ENCODE measurements around the gene ADSL. TPM values are rescaled to one million over a fixed set of nuclear protein-coding genes. Genes with fewer than 3 reads are reported as not detected.

Gene ADSL
- total and polyA plus RNA-seq, 2 of the 4 experiments (the other 2 are of a cell fraction) = 93.6 to 229 TPM

DNA sequence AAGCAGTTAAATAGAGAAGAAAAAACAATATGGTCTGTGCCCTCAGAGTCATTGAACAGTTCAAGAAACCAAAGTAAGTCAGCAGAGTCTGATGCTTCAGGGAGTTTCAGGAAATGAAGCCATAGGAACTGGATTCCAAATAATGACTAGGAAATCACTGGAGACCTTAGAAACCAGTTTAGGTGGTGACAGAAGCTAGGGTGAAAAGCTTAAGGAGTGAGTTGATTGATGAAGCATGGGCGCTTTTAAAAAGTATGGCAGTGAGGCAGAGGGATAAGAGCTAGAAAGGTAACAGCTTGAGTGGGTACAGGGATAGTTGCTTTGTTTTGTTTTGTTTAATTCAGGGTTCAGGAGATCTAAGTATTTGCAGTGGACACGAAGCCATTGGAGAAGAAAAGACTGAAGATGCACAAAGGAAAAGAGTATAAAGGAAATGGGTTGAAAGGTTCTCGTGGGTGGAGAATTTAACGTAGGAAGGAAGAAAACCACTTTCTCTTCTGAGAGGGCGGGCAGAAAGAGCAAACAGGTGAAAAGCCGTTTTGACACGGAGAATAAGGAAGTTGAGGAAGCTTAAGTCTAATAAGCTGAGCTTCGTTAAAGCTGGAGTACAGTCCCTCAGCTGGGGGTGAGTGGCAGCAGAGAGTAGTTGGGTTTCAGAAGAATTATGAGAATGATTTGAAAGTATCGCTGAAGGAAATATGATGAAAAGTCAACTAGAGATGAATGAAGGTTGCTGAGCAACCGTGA, 38.9 kb downstream of the ADSL start:
- ChIA-PET POLR2A (ENCODE audit: unreplicated experiment) (no interaction called here), CTCF (interaction anchor here (0.6 kb wide), 1 partner anchor 13 kb away, joined by 5 read pairs; no protein-coding TSS in a partner anchor)
- Histone ChIP-seq H2AK9ac (replicated peaks; ENCODE audit: low read depth, low read length, poor library complexity) (no peak overlapping the region), H4K20me1 (ENCODE audit: insufficient read depth, low read length) (peaks cover 31% of the 10 kb centered on the region), H2BK5ac (ENCODE audit: low read depth, low read length, poor library complexity, severe bottlenecking) (no peak overlapping the region), H3K56ac (ENCODE audit: extremely low read depth, insufficient read depth, low read length) (no peak overlapping the region), H2BK20ac (ENCODE audit: low read depth, low read length) (no peak overlapping the region), H3K18ac (ENCODE audit: low read depth, low read length) (no peak overlapping the region), H3K4me2 (ENCODE audit: low read depth, low read length) (no peak overlapping the region), H3K9me1 (ENCODE audit: insufficient read depth, low read length) (peaks cover 21% of the 10 kb centered on the region), H3K4me1 (ENCODE audit: control insufficient read depth, insufficient read depth, low read length) (no peaks in the 10 kb centered on the region; the same call in 1 of the 2 replicates), H3K4ac (ENCODE audit: low read depth, low read length) (no peak overlapping the region), H3K9ac (ENCODE audit: low read depth, low read length) (no peak overlapping the region), H2BK120ac (ENCODE audit: low read depth, low read length) (no peak overlapping the region), H2AK5ac (ENCODE audit: low read depth, low read length) (no peak overlapping the region), H3K79me1 (ENCODE audit: low read depth in 1 of 2, low read length in 2 of 2) (peaks cover 51 to 75% of the 10 kb centered on the region in 2 experiments), H3K4me3 (ENCODE audit: insufficient read depth, low read depth, low read length) (no peak overlapping the region), H3K27ac (ENCODE audit: insufficient read depth, low read length) (no peak overlapping the region), H4K8ac (ENCODE audit: low read depth in 2 of 2, low read length in 2 of 2) (no peak overlapping the region), H3K14ac (replicated peaks; ENCODE audit: low read depth, low read length) (no peak overlapping the region), H4K91ac (ENCODE audit: insufficient read depth, low read depth, low read length) (no peak overlapping the region), H3K27me3 (ENCODE audit: control insufficient read depth, insufficient read depth, low read length) (no peaks in the 10 kb centered on the region), H3K23ac (ENCODE audit: low read depth, low read length) (no peak overlapping the region), H2AFZ (replicated peaks; ENCODE audit: low read length, poor library complexity) (no peak overlapping the region), H2BK15ac (ENCODE audit: low read depth, low read length) (no peak overlapping the region), H4K5ac (ENCODE audit: low read depth, low read length) (no peak overlapping the region), H3K36me3 (ENCODE audit: control insufficient read depth, insufficient read depth, low read length) (0 out of 2 replicates have a peak, but pooled peaks cover 1% of the 10 kb centered on the region), H3K9me3 (ENCODE audit: control insufficient read depth, insufficient read depth, low read length) (no peaks in the 10 kb centered on the region)
- intact Hi-C loops (cut with micrococcal nuclease) (no loop called here), in situ Hi-C loops (cut with MboI; ENCODE audit: low sequenced_read_pairs) (no loop called here), dilution Hi-C loops (cut with HindIII; ENCODE audit: low sequenced_read_pairs, unreplicated experiment) (no loop called here)
- DNase-seq (no peak), ATAC-seq (ENCODE audit: low read depth) (no peak)
- WGBS, 2 experiments (ENCODE audit: extremely low coverage in 2 of 2, insufficient read length in 1 of 2) = 83 to 100% methylated on average over 2 to 3 of the region's 10 CpGs
- no TSS peak for BruUV-seq (replicated peaks)
- TF ChIP-seq MAFK (IDR thresholded peaks at IDR 0.05; ENCODE audit: low read depth, low read length) (no peak), MXI1 (IDR thresholded peaks at IDR 0.05; ENCODE audit: borderline replicate concordance, low read depth, low read length) (no peak), CEBPB (IDR thresholded peaks at IDR 0.05; ENCODE audit: low read depth, low read length) (no peak), MAZ (IDR thresholded peaks at IDR 0.05; ENCODE audit: borderline replicate concordance, low read depth, low read length) (no peak), NFE2L2 (IDR thresholded peaks at IDR 0.05; ENCODE audit: low read depth, low read length) (no peak), RFX5 (IDR thresholded peaks at IDR 0.05; ENCODE audit: low read depth, low read length) (no peak), RCOR1 (IDR thresholded peaks at IDR 0.05; ENCODE audit: insufficient replicate concordance, low read length) (no peak), USF2 (IDR thresholded peaks at IDR 0.05; ENCODE audit: low read depth, low read length) (no peak), FOS (IDR thresholded peaks at IDR 0.05; ENCODE audit: low read depth, low read length) (no peak), RAD21 (IDR thresholded peaks at IDR 0.05; ENCODE audit: low read length) (no peak), BHLHE40 (IDR thresholded peaks at IDR 0.05; ENCODE audit: low read depth, low read length) (no peak), CHD1 (IDR thresholded peaks at IDR 0.05; ENCODE audit: low read depth, low read length) (no peak), POLR2A (IDR thresholded peaks at IDR 0.05; ENCODE audit: low read depth, low read length) (no peak), SMC3 (IDR thresholded peaks at IDR 0.05; ENCODE audit: low read depth, low read length) (no peak)
- TF ChIP-seq, protein P1, sequence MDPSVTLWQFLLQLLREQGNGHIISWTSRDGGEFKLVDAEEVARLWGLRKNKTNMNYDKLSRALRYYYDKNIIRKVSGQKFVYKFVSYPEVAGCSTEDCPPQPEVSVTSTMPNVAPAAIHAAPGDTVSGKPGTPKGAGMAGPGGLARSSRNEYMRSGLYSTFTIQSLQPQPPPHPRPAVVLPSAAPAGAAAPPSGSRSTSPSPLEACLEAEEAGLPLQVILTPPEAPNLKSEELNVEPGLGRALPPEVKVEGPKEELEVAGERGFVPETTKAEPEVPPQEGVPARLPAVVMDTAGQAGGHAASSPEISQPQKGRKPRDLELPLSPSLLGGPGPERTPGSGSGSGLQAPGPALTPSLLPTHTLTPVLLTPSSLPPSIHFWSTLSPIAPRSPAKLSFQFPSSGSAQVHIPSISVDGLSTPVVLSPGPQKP (IDR thresholded peaks at IDR 0.05; ENCODE audit: borderline replicate concordance, low read depth, low read length) = no peak
- TF ChIP-seq, protein P2, sequence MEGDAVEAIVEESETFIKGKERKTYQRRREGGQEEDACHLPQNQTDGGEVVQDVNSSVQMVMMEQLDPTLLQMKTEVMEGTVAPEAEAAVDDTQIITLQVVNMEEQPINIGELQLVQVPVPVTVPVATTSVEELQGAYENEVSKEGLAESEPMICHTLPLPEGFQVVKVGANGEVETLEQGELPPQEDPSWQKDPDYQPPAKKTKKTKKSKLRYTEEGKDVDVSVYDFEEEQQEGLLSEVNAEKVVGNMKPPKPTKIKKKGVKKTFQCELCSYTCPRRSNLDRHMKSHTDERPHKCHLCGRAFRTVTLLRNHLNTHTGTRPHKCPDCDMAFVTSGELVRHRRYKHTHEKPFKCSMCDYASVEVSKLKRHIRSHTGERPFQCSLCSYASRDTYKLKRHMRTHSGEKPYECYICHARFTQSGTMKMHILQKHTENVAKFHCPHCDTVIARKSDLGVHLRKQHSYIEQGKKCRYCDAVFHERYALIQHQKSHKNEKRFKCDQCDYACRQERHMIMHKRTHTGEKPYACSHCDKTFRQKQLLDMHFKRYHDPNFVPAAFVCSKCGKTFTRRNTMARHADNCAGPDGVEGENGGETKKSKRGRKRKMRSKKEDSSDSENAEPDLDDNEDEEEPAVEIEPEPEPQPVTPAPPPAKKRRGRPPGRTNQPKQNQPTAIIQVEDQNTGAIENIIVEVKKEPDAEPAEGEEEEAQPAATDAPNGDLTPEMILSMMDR (conservative IDR thresholded peaks at IDR 0.05; ENCODE audit: low read depth, low read length) = no peak
